Neural progenitor cell (in vitro differentiated cells): Measurements from ENCODE around the gene RNF6. TPM values are rescaled to one million over a fixed set of nuclear protein-coding genes. Genes with fewer than 3 reads are reported as not detected.

Source experiments
- DNase-seq: peaks from one replicate; pipeline ENCODE4 v3.0.0-alpha.2; 2016; ENCODE audit warnings: low spot score
- H2AFZ ChIP-seq: fragments of 200-600 bp; sonication (generic); replicated peaks from 2 replicates; pipeline ENCODE4 v1.6.1; 2016; ENCODE audit warnings: antibody characterized with exemption
- H3F3A ChIP-seq: fragments of 200-600 bp; sonication (generic); 2 replicates; pipeline ENCODE4 v1.6.1; 2016; ENCODE audit warnings: antibody characterized with exemption, low read depth
- H3K27ac ChIP-seq: fragments of 200-600 bp; sonication (generic); 2 replicates; pipeline ENCODE4 v1.5.1; 2016; ENCODE audit warnings: mild to moderate bottlenecking
- H3K27me3 ChIP-seq: fragments of 200-600 bp; sonication (generic); 2 replicates; pipeline ENCODE4 v1.6.1; 2016; ENCODE audit warnings: mild to moderate bottlenecking, moderate library complexity
- H3K36me3 ChIP-seq: fragments of 200-600 bp; sonication (generic); 2 replicates; pipeline ENCODE4 v1.5.1; 2016
- H3K4me1 ChIP-seq: fragments of 200-600 bp; sonication (generic); 2 replicates; pipeline ENCODE4 v1.6.1; 2016; ENCODE audit warnings: mixed run types
- H3K4me2 ChIP-seq: fragments of 200-600 bp; sonication (generic); 2 replicates; pipeline ENCODE4 v1.6.1; 2016
- H3K4me3 ChIP-seq: fragments of 200-600 bp; sonication (generic); 2 replicates; pipeline ENCODE4 v1.5.1; 2016
- H3K79me2 ChIP-seq: fragments of 200-600 bp; sonication (generic); 2 replicates; pipeline ENCODE4 v1.6.1; 2016; ENCODE audit warnings: low read depth
- H3K9ac ChIP-seq: fragments of 200-600 bp; sonication (generic); 2 replicates; pipeline ENCODE4 v1.6.1; 2016
- H3K9me3 ChIP-seq: fragments of 200-600 bp; sonication (generic); 2 replicates; pipeline ENCODE4 v1.5.1; 2016; ENCODE audit warnings: low read depth
- H4K20me1 ChIP-seq: fragments of 200-600 bp; sonication (generic); 2 replicates; pipeline ENCODE4 v1.6.1; 2016; ENCODE audit warnings: low read depth
- H3K27ac Mint-ChIP-seq: 3 replicates; pipeline ENCODE4 v1.8.0; 2021; ENCODE audit warnings: mixed read lengths
- H3K27me3 Mint-ChIP-seq: 2 replicates; pipeline ENCODE4 v1.8.0; 2022; ENCODE audit warnings: low read depth, mild to moderate bottlenecking, inconsistent platforms, moderate library complexity, mixed read lengths; ENCODE audit not compliant: insufficient read depth
- H3K36me3 Mint-ChIP-seq: 3 replicates; pipeline ENCODE4 v1.8.0; 2021; ENCODE audit warnings: mixed read lengths
- H3K4me1 Mint-ChIP-seq: 3 replicates; pipeline ENCODE4 v1.8.0; 2021; ENCODE audit warnings: mixed read lengths
- H3K4me3 Mint-ChIP-seq: 3 replicates; pipeline ENCODE4 v1.8.0; 2021; ENCODE audit warnings: mild to moderate bottlenecking, moderate library complexity, mixed read lengths
- H3K9me3 Mint-ChIP-seq: 3 replicates; pipeline ENCODE4 v1.8.0; 2020; ENCODE audit warnings: mixed read lengths
- EZH2 ChIP-seq: fragments of 200-600 bp; sonication (generic); IDR thresholded peaks from 2 replicates; pipeline ENCODE4 v1.6.1; 2017; ENCODE audit warnings: antibody characterized with exemption, mild to moderate bottlenecking, moderate library complexity
- EZH2phosphoT487 ChIP-seq: fragments of 200-600 bp; sonication (generic); IDR thresholded peaks from 2 replicates; pipeline ENCODE4 v1.6.1; 2017; ENCODE audit warnings: antibody characterized with exemption
- total RNA-seq: library from RNA; depleted of rRNA; stranded (reverse); fragments of >200 nt; gene quantifications from 2 replicates; pipeline ENCODE4 v1.2.3, GENCODE V29; 2015; ENCODE audit warnings: low replicate concordance
- TF ChIP-seq, protein P1 (sequence below): fragments of 200-600 bp; sonication (generic); IDR thresholded peaks from 2 replicates; pipeline ENCODE4 v1.5.1; 2017; ENCODE audit warnings: antibody characterized with exemption, mild to moderate bottlenecking

The RNF6 gene
- total RNA-seq, 1 donor from 2014 or later: 25.3 TPM

DNA sequence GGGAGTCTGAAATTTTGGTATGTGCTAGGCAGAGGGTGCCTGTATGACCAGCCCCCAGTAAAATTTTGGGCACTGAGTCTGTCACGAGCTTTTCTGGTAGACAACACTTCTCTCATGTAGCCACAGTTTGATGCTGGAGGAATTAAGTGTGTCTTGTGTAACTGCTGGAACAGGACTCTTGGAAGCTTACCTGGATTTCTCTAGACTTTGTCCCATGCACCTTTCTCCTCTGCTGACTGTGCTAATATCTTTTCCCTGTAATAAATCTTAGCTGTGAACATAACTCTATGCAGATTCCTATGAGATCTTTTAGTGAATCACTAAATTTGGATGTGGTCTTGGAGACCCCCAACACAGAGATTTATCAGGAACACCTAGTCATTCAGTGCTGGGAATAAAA lies 13.8 kb downstream of the RNF6 start:
- Histone ChIP-seq H3K4me2 (no peak overlapping the region), H3K9me3 (no peaks in the 10 kb centered on the region), H3K4me3 (no peak overlapping the region), H3K79me2 (no peaks in the 10 kb centered on the region), H3K27me3 (no peaks in the 10 kb centered on the region), H4K20me1 (no peaks in the 10 kb centered on the region), H3K27ac (no peak overlapping the region), H3K9ac (no peak overlapping the region), H2AFZ (no peak overlapping the region), H3K4me1 (no peaks in the 10 kb centered on the region), H3K36me3 (peaks cover 7% of the 10 kb centered on the region), H3F3A (no peaks in the 10 kb centered on the region)
- Mint-ChIP-seq H3K9me3 (no peaks in the 10 kb centered on the region), H3K27ac (no peak overlapping the region), H3K4me3 (no peak overlapping the region), H3K36me3 (peaks cover 4% of the 10 kb centered on the region), H3K27me3 (no peaks in the 10 kb centered on the region), H3K4me1 (no peaks in the 10 kb centered on the region)
- TF ChIP-seq EZH2: no peak
- TF ChIP-seq EZH2phosphoT487: no peak
- TF ChIP-seq, protein P1, sequence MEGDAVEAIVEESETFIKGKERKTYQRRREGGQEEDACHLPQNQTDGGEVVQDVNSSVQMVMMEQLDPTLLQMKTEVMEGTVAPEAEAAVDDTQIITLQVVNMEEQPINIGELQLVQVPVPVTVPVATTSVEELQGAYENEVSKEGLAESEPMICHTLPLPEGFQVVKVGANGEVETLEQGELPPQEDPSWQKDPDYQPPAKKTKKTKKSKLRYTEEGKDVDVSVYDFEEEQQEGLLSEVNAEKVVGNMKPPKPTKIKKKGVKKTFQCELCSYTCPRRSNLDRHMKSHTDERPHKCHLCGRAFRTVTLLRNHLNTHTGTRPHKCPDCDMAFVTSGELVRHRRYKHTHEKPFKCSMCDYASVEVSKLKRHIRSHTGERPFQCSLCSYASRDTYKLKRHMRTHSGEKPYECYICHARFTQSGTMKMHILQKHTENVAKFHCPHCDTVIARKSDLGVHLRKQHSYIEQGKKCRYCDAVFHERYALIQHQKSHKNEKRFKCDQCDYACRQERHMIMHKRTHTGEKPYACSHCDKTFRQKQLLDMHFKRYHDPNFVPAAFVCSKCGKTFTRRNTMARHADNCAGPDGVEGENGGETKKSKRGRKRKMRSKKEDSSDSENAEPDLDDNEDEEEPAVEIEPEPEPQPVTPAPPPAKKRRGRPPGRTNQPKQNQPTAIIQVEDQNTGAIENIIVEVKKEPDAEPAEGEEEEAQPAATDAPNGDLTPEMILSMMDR: no peak
- DNase-seq: no peak

DNA sequence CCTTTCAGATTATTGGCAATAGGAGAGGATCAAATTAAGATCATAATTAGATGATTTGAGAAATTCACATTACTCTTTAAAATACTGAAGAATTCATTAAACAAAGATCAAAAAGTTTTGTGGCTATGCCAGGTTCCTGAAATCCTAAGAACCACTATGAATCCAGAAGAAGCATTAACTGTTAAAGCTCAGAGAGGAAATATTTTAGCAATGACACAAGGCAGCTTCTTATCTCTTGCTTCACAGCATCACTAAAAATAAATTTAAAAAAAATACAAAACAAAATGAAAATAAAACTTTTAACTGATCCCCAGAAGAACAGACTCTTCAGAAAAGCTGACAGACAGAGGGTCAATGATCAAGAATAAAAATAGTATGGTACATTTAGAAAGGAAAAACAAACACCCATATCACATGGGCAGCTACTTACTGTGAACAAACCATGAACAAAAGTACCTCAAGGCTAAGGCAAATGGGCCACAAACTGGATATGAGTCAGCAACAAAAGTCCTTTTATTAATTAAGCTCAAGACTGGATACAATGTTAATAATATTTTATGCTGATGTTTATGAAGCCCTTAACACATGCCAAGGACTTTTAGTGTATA lies 19.6 kb downstream of the RNF6 start:
- H3K4me2 ChIP-seq: no peak overlapping the region
- no peaks in the 10 kb centered on the region for H3K36me3 Mint-ChIP-seq
- no peaks in the 10 kb centered on the region for H3K79me2 ChIP-seq

DNA sequence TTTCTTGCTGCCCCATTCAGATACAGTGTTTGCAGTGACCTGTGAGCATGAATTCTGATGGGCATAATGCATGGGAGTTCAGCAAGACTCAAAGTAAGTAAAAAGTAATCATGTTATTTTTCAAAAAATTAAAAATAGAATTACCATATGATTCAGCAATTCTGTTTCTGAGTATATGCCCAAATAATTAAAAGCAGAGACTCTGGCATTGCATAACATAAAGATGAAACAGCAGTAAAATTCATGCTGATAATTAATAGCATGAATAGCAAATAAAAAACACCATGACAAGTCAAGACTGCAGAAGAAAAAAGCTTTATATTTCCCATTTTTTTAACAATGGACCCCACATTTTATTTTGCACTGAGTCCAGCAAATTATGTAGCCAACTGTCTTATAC lies 21.3 kb downstream of the RNF6 start:
- Histone ChIP-seq H3K4me3 (no peak overlapping the region), H3K27me3 (no peaks in the 10 kb centered on the region), H3K4me1 (no peaks in the 10 kb centered on the region), H2AFZ (no peak overlapping the region), H3F3A (no peaks in the 10 kb centered on the region), H3K9ac (no peak overlapping the region), H3K36me3 (no peaks in the 10 kb centered on the region), H3K9me3 (no peaks in the 10 kb centered on the region), H3K27ac (no peak overlapping the region), H3K4me2 (no peak overlapping the region), H3K79me2 (no peaks in the 10 kb centered on the region), H4K20me1 (no peaks in the 10 kb centered on the region)
- Mint-ChIP-seq H3K36me3 (peaks cover under 1% of the 10 kb centered on the region), H3K9me3 (peaks cover 7% of the 10 kb centered on the region), H3K4me1 (no peaks in the 10 kb centered on the region), H3K4me3 (no peak overlapping the region), H3K27me3 (no peaks in the 10 kb centered on the region), H3K27ac (no peak overlapping the region)
- no peak for TF ChIP-seq EZH2
- TF ChIP-seq, protein P1: no peak
- TF ChIP-seq EZH2phosphoT487: no peak
- no peak for DNase-seq

More for the DNA sequence above, 19.6 kb downstream of the RNF6 start:
- DNase-seq: no peak
- Mint-ChIP-seq H3K27ac (no peak overlapping the region), H3K27me3 (no peaks in the 10 kb centered on the region), H3K4me1 (no peaks in the 10 kb centered on the region), H3K4me3 (no peak overlapping the region), H3K9me3 (peaks cover under 1% of the 10 kb centered on the region)
- Histone ChIP-seq H3K9ac (no peak overlapping the region), H3F3A (no peaks in the 10 kb centered on the region), H2AFZ (no peak overlapping the region), H3K4me1 (no peaks in the 10 kb centered on the region), H3K36me3 (no peaks in the 10 kb centered on the region), H3K4me3 (no peak overlapping the region), H3K9me3 (no peaks in the 10 kb centered on the region), H3K27me3 (no peaks in the 10 kb centered on the region), H3K27ac (no peak overlapping the region), H4K20me1 (no peaks in the 10 kb centered on the region)
- TF ChIP-seq EZH2: no peak

DNA sequence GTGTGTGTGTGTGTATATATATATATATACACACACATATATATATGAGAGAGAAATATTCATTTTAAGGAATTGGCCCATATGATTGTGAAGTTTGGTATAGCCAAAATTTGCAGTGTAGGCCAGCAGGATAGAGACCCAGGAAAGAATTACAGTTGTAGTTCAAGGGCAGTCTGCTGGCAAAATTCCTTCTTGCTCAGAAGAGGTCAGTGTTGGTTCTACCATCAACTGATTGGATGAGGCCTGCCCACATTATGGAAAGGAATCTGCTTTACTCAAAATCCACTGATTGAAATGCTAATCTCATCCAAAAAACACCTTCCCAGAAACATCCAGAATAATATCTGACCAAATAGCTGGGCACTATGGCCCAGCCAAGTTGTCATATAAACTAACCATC lies 24.0 kb downstream of the RNF6 start:
- Histone ChIP-seq H3F3A (no peaks in the 10 kb centered on the region), H3K4me1 (no peaks in the 10 kb centered on the region), H3K9ac (no peak overlapping the region), H3K36me3 (no peaks in the 10 kb centered on the region), H3K4me2 (no peak overlapping the region), H3K79me2 (no peaks in the 10 kb centered on the region), H3K27ac (no peak overlapping the region), H3K9me3 (no peaks in the 10 kb centered on the region), H3K27me3 (no peaks in the 10 kb centered on the region), H3K4me3 (no peak overlapping the region), H2AFZ (no peak overlapping the region), H4K20me1 (no peaks in the 10 kb centered on the region)
- H3K27me3 Mint-ChIP-seq: no peaks in the 10 kb centered on the region
- H3K9me3 Mint-ChIP-seq: peaks cover 18% of the 10 kb centered on the region
- H3K27ac Mint-ChIP-seq: no peak overlapping the region
- TF ChIP-seq EZH2phosphoT487: no peak
- H3K4me1 Mint-ChIP-seq: no peaks in the 10 kb centered on the region
- H3K4me3 Mint-ChIP-seq: no peak overlapping the region
- no peak for DNase-seq
- peaks cover 2% of the 10 kb centered on the region for H3K36me3 Mint-ChIP-seq
